GM21360 (cell line): ENCODE data around the gene TSPOAP1.

Experiments used
- ATAC-seq: cut with Tn5 transposase; IDR thresholded peaks from one replicate; pipeline ENCODE4 v1.9.1; 2021; ENCODE audit warnings: mild to moderate bottlenecking, moderate library complexity; ENCODE audit not compliant: unreplicated experiment

The TSPOAP1 gene

DNA sequence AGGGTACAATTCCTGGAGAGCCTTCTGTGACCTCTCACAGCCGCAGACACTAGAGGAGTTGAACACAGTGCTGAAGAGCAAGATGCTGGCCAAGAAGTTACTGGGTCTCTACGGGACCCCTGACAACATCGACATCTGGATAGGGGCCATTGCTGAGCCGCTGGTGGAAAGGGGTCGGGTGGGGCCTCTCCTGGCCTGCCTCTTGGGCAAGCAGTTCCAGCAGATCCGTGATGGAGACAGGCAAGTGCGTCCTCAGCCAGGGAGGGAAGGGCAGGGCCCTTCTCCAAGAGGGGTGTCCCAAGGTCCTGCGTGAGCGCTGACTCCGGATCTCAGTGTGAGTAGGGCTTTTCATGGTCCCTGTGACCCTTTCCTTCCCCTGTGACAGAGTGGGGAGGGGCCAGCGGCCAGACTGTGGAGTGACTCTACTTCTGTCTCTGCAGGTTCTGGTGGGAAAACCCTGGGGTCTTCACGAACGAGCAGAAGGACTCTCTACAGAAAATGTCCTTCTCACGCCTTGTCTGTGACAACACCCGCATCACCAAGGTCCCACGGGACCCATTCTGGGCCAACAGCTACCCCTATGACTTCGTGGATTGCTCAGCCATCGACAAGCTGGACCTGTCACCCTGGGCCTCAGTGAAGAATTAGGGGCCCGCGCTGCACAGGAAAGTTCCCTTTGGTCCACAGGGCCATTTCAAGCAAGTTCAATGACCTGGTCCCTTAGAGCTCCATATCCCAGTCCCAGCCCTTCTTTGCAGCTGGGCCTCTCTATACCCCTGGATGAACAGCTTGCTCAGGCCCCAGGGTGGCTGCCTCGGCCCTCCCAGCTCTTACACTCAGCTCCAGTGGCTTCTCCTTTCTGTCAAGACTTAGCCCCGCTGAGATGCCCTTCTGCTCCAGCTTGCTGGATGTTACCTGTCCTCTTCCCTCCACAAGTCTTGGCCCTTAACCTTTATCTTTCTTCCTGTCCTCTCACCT lies 61.0 kb downstream of the TSPOAP1 start:
- ATAC-seq, result no peak

- no peak for ATAC-seq
These were observed 62.4 kb downstream of the TSPOAP1 start for GRCh38 chr17:58265902-58266875.

DNA sequence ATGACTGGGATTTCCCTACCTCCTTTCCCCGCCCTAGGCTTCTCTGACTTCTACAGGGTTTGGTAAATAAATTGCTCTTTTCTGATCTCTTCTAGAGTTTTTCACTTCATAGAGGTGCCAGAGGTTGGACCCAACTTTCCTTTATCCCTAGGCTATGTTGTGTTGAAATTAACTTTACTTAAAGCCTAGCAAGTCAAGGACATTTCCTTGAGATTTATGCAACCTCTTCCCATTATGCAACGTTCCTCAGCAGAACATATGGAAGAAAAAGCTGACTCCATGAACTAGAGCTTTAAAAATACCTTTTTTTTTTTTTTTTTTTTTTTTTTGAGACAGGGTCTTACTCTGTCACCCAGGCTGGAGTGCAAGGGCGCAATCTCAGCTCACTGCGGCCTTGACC lies 63.3 kb downstream of the TSPOAP1 start:
- no peak for ATAC-seq

- ATAC-seq, result no peak
These were observed 64.0 kb downstream of the TSPOAP1 start for GRCh38 chr17:58264407-58265103.

- no peak for ATAC-seq
These were observed 64.8 kb downstream of the TSPOAP1 start for GRCh38 chr17:58263773-58264172.

- ATAC-seq, result no peak
These were observed 66.4 kb downstream of the TSPOAP1 start for GRCh38 chr17:58262149-58262548.

- ATAC-seq, result no peak
These were observed 73.8 kb downstream of the TSPOAP1 start for GRCh38 chr17:58254803-58255202.

GRCh38 chr17:58253082-58253481 lies 75.5 kb downstream of the TSPOAP1 start:
- ATAC-seq, result no peak

DNA sequence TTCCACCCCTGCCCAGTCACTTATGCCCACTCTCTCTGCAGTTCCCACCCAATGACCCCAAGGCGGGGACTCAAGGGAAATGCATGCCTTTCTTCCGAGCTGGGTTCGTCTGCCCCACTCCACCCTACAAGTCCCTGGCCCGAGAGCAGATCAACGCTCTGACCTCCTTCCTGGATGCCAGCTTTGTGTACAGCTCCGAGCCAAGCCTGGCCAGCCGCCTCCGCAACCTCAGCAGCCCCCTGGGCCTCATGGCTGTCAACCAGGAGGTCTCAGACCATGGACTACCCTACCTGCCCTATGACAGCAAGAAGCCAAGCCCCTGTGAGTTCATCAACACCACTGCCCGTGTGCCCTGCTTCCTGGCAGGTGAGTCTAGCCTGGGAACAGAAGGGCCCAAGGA lies 76.5 kb downstream of the TSPOAP1 start:
- no peak for ATAC-seq
